OCI-LY1 (cell line): ENCODE measurements around the gene SNTN.

Experiments
- H2AFZ ChIP-seq: fragments of 200-600 bp; sonication (generic), shearing (Covaris generic); 2 replicates; pipeline ENCODE4 v1.6.0; 2014; ENCODE audit warnings: antibody characterized with exemption, mild to moderate bottlenecking, low read length
- H3F3A ChIP-seq: fragments of 200-600 bp; sonication (generic), shearing (Covaris generic); 2 replicates; pipeline ENCODE4 v1.6.0; 2014; ENCODE audit warnings: mild to moderate bottlenecking, antibody characterized with exemption, low read length, moderate library complexity; ENCODE audit not compliant: insufficient read depth
- H3K27ac ChIP-seq: fragments of 200-600 bp; sonication (generic); 2 replicates; pipeline ENCODE4 v1.5.1; 2014; ENCODE audit warnings: low read length, mixed run types, mild to moderate bottlenecking, low read depth; ENCODE audit not compliant: poor library complexity, severe bottlenecking
- H3K27me3 ChIP-seq: fragments of 200-600 bp; sonication (generic); 2 replicates; pipeline ENCODE4 v1.6.0; 2014; ENCODE audit warnings: antibody characterized with exemption, mild to moderate bottlenecking, low read length, moderate library complexity; ENCODE audit not compliant: insufficient read depth
- H3K36me3 ChIP-seq: fragments of 200-600 bp; sonication (generic); 2 replicates; pipeline ENCODE4 v1.6.1; 2014; ENCODE audit warnings: mild to moderate bottlenecking, antibody characterized with exemption, low read length, moderate library complexity, mixed read lengths; ENCODE audit not compliant: insufficient read depth
- H3K4me1 ChIP-seq: fragments of 200-600 bp; sonication (generic); 2 replicates; pipeline ENCODE4 v1.5.1; 2014; ENCODE audit warnings: mild to moderate bottlenecking, low read length, moderate library complexity; ENCODE audit not compliant: insufficient read depth, severe bottlenecking
- H3K4me2 ChIP-seq: fragments of 200-600 bp; sonication (generic), shearing (Covaris generic); 2 replicates; pipeline ENCODE4 v1.6.1; 2014; ENCODE audit warnings: low read length
- H3K4me3 ChIP-seq: fragments of 200-600 bp; sonication (generic); 2 replicates; pipeline ENCODE4 v1.5.1; 2014; ENCODE audit warnings: low read length, low read depth, mild to moderate bottlenecking, mixed read lengths; ENCODE audit not compliant: poor library complexity, severe bottlenecking
- H3K79me2 ChIP-seq: fragments of 200-600 bp; shearing (Covaris generic); 2 replicates; pipeline ENCODE4 v1.6.1; 2016; ENCODE audit warnings: mixed run types, low read length, mixed read lengths; ENCODE audit not compliant: insufficient read depth
- H3K9ac ChIP-seq: fragments of 200-600 bp; sonication (generic), shearing (Covaris generic); 2 replicates; pipeline ENCODE4 v1.6.1; 2014; ENCODE audit warnings: mild to moderate bottlenecking, low read length, mixed read lengths
- H3K9me2 ChIP-seq: fragments of 200-600 bp; sonication (generic), shearing (Covaris generic); 2 replicates; pipeline ENCODE4 v1.6.1; 2014; ENCODE audit warnings: low read depth, mild to moderate bottlenecking, low read length, mixed read lengths
- H3K9me3 ChIP-seq: fragments of 200-600 bp; shearing (Covaris generic); 2 replicates; pipeline ENCODE4 v1.6.1; 2014; ENCODE audit warnings: low read length, mixed read lengths
- H4K20me1 ChIP-seq: fragments of 200-600 bp; sonication (generic), shearing (Covaris generic); 2 replicates; pipeline ENCODE4 v1.6.0; 2016; ENCODE audit warnings: mild to moderate bottlenecking, low read length; ENCODE audit not compliant: insufficient read depth
- CTCF ChIP-seq: fragments of 200-600 bp; sonication (generic), shearing (Covaris generic); IDR thresholded peaks from 2 replicates; pipeline ENCODE4 v1.5.1; 2017; ENCODE audit warnings: mild to moderate bottlenecking, antibody characterized with exemption, low read length, moderate library complexity, mixed read lengths
- EZH2 ChIP-seq: fragments of 200-600 bp; sonication (generic), shearing (Covaris generic); IDR thresholded peaks from 2 replicates; pipeline ENCODE4 v1.8.0; 2017; ENCODE audit warnings: borderline replicate concordance, mixed run types, mild to moderate bottlenecking, antibody characterized with exemption, low read length, moderate library complexity, mixed read lengths

SNTN gene

DNA sequence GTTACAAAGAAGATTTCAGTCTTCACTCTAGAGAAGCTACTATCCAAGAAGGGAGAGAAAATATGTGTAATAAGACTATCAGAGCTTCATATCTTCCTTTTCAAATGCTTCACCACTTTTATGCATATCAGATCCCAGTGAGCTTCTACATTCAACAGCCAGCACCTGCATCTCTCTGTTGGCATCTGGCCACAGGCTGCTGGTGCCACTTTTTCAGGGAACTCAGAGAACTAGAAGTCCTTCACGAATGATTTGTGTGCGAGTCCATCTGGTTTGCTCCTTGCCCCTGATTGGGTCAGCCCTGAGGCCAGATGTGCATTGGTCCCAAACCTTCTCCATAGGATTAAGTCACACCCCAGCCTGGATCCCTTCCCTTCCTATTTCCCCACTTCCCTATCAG lies 22.1 kb downstream of the SNTN start:
- H3F3A ChIP-seq, result no peaks in the 10 kb centered on the region
- H3K9me3 ChIP-seq, result no peaks in the 10 kb centered on the region
- no peaks in the 10 kb centered on the region for H3K36me3 ChIP-seq

GRCh38 chr3:63679186-63679585 lies 26.7 kb downstream of the SNTN start:
- no peaks in the 10 kb centered on the region for H3K36me3 ChIP-seq
- no peaks in the 10 kb centered on the region for H3K4me1 ChIP-seq
- no peak overlapping the region for H3K27ac ChIP-seq
- H3K9me3 ChIP-seq, result no peaks in the 10 kb centered on the region
- no peak overlapping the region for H2AFZ ChIP-seq
- no peaks in the 10 kb centered on the region for H4K20me1 ChIP-seq
- H3K9ac ChIP-seq, result no peak overlapping the region
- no peak overlapping the region for H3K4me2 ChIP-seq
- no peaks in the 10 kb centered on the region for H3K79me2 ChIP-seq
- no peaks in the 10 kb centered on the region for H3K27me3 ChIP-seq
- no peak for TF ChIP-seq EZH2
- TF ChIP-seq CTCF, result no peak
- H3F3A ChIP-seq, result no peaks in the 10 kb centered on the region
- H3K9me2 ChIP-seq, result no peaks in the 10 kb centered on the region
- no peak overlapping the region for H3K4me3 ChIP-seq

More for the DNA sequence above, 22.1 kb downstream of the SNTN start:
- H3K9me2 ChIP-seq, result no peaks in the 10 kb centered on the region
- no peak overlapping the region for H3K4me2 ChIP-seq
- no peak for TF ChIP-seq EZH2
- H2AFZ ChIP-seq, result no peak overlapping the region
- no peaks in the 10 kb centered on the region for H3K27me3 ChIP-seq
- H3K79me2 ChIP-seq, result no peaks in the 10 kb centered on the region
- H3K4me3 ChIP-seq, result no peak overlapping the region
- no peak overlapping the region for H3K27ac ChIP-seq
- no peaks in the 10 kb centered on the region for H3K4me1 ChIP-seq
- no peaks in the 10 kb centered on the region for H4K20me1 ChIP-seq
- no peak overlapping the region for H3K9ac ChIP-seq

- Histone ChIP-seq H3F3A (no peaks in the 10 kb centered on the region), H2AFZ (no peak overlapping the region), H3K4me2 (no peak overlapping the region), H3K27me3 (no peaks in the 10 kb centered on the region), H3K4me3 (no peak overlapping the region), H3K79me2 (no peaks in the 10 kb centered on the region), H3K36me3 (no peaks in the 10 kb centered on the region), H4K20me1 (no peaks in the 10 kb centered on the region), H3K27ac (no peak overlapping the region), H3K4me1 (no peaks in the 10 kb centered on the region), H3K9me2 (no peaks in the 10 kb centered on the region), H3K9me3 (no peaks in the 10 kb centered on the region), H3K9ac (no peak overlapping the region)
- TF ChIP-seq CTCF (no peak), EZH2 (no peak)
Measured at GRCh38 chr3:63684081-63684480, 31.6 kb downstream of the SNTN start.

- H3K27ac ChIP-seq, result no peak overlapping the region
- no peaks in the 10 kb centered on the region for H3F3A ChIP-seq
- H2AFZ ChIP-seq, result no peak overlapping the region
- H3K27me3 ChIP-seq, result no peaks in the 10 kb centered on the region
- no peaks in the 10 kb centered on the region for H3K4me1 ChIP-seq
- H4K20me1 ChIP-seq, result no peaks in the 10 kb centered on the region
- H3K9ac ChIP-seq, result no peak overlapping the region
- TF ChIP-seq EZH2, result no peak
- TF ChIP-seq CTCF, result no peak
- no peaks in the 10 kb centered on the region for H3K9me2 ChIP-seq
- no peaks in the 10 kb centered on the region for H3K9me3 ChIP-seq
- no peak overlapping the region for H3K4me3 ChIP-seq
- H3K36me3 ChIP-seq, result no peaks in the 10 kb centered on the region
- H3K79me2 ChIP-seq, result no peaks in the 10 kb centered on the region
- no peak overlapping the region for H3K4me2 ChIP-seq
Measured at GRCh38 chr3:63685340-63685739, 32.9 kb downstream of the SNTN start.
